IMR-90 (cell line): ENCODE results near the gene PBOV1. TPM values are rescaled to one million over a fixed set of nuclear protein-coding genes. Genes with fewer than 3 reads are reported as not detected.

Source experiments
- ATAC-seq: fragments of 200-7000 bp; cut with Tn5 transposase; 2 replicates; pipeline ENCODE4 v1.9.1; 2020; ENCODE audit warnings: low read depth, mild to moderate bottlenecking, moderate library complexity
- BruUV-seq: library from RNA; stranded (reverse); fragments of 400-500 nt; replicated peaks from 2 replicates; lab custom pipeline; 2021; lab: Mats Ljungman, UMichigan
- CTCF ChIA-PET: fragments of 300-600 bp; formaldehyde crosslinking; extraction: SDS; loops from one replicate; lab custom pipeline; 2021; ENCODE audit warnings: antibody characterized with exemption; lab: Yijun Ruan, JAX
- POLR2A ChIA-PET: fragments of 300-600 bp; sonication (Branson Sonifier 250); formaldehyde crosslinking; loops from one replicate; lab custom pipeline; 2022; ENCODE audit warnings: antibody characterized with exemption; ENCODE audit not compliant: unreplicated experiment; lab: Charles Lee
- DNase-seq: peaks from one replicate; pipeline ENCODE4 v3.0.0; 2013
- H2AFZ ChIP-seq: replicated peaks from 2 replicates; pipeline ENCODE3; 2013; ENCODE audit warnings: low read length, mild to moderate bottlenecking; ENCODE audit not compliant: poor library complexity
- H2AK5ac ChIP-seq: 2 replicates; pipeline ENCODE4 v1.6.1; 2013; ENCODE audit warnings: low read depth, low read length, inconsistent platforms
- H2AK9ac ChIP-seq: replicated peaks from 2 replicates; pipeline ENCODE3; 2013; ENCODE audit warnings: mild to moderate bottlenecking, low read depth, low read length, moderate library complexity; ENCODE audit not compliant: poor library complexity
- H2BK120ac ChIP-seq: 2 replicates; pipeline ENCODE4 v1.6.1; 2013; ENCODE audit warnings: low read depth, low read length, inconsistent platforms
- H2BK15ac ChIP-seq: 3 replicates; pipeline ENCODE4 v1.6.1; 2013; ENCODE audit warnings: low read depth, low read length, inconsistent platforms
- H2BK20ac ChIP-seq: 2 replicates; pipeline ENCODE4 v1.6.1; 2013; ENCODE audit warnings: low read depth, mild to moderate bottlenecking, inconsistent platforms, low read length, moderate library complexity
- H2BK5ac ChIP-seq: 2 replicates; pipeline ENCODE4 v1.6.1; 2013; ENCODE audit warnings: mild to moderate bottlenecking, low read depth, low read length, inconsistent platforms; ENCODE audit not compliant: poor library complexity, severe bottlenecking
- H3K14ac ChIP-seq: replicated peaks from 2 replicates; pipeline ENCODE4 v1.6.1; 2013; ENCODE audit warnings: low read depth, low read length, inconsistent platforms
- H3K18ac ChIP-seq: 2 replicates; pipeline ENCODE4 v1.6.1; 2013; ENCODE audit warnings: low read depth, low read length, control low read depth
- H3K23ac ChIP-seq: 2 replicates; pipeline ENCODE4 v1.6.1; 2013; ENCODE audit warnings: low read depth, low read length, inconsistent platforms
- H3K27ac ChIP-seq: 2 replicates; pipeline ENCODE4 v1.5.1; 2013; ENCODE audit warnings: mild to moderate bottlenecking, control low read depth, low read length; ENCODE audit not compliant: insufficient read depth
- H3K27me3 ChIP-seq: 2 replicates; pipeline ENCODE4 v1.6.1; 2013; ENCODE audit warnings: low read length; ENCODE audit not compliant: control insufficient read depth, insufficient read depth
- H3K36me3 ChIP-seq: 2 replicates; pipeline ENCODE4 v1.6.1; 2013; ENCODE audit warnings: low read length, mixed read lengths; ENCODE audit not compliant: control insufficient read depth, insufficient read depth
- H3K4ac ChIP-seq: 2 replicates; pipeline ENCODE4 v1.6.1; 2013; ENCODE audit warnings: low read depth, low read length, inconsistent platforms
- H3K4me1 ChIP-seq: 2 replicates; pipeline ENCODE4 v1.6.1; 2013; ENCODE audit warnings: low read length, mixed read lengths; ENCODE audit not compliant: control insufficient read depth, insufficient read depth
- H3K4me2 ChIP-seq: 2 replicates; pipeline ENCODE4 v1.6.1; 2013; ENCODE audit warnings: low read depth, mild to moderate bottlenecking, control low read depth, low read length, moderate library complexity
- H3K4me3 ChIP-seq: 2 replicates; pipeline ENCODE4 v1.5.1; 2013; ENCODE audit warnings: low read depth, mild to moderate bottlenecking, control low read depth, low read length, moderate library complexity; ENCODE audit not compliant: insufficient read depth
- H3K56ac ChIP-seq: 2 replicates; pipeline ENCODE4 v1.6.1; 2013; ENCODE audit warnings: low read length, inconsistent platforms; ENCODE audit not compliant: insufficient read depth; ENCODE audit errors: extremely low read depth
- H3K79me1 ChIP-seq, 2 experiments: 2 replicates each; pipeline ENCODE4 v1.6.1; 2013; ENCODE audit warnings: low read length in 2 of 2, inconsistent platforms in 1 of 2, low read depth in 1 of 2
- H3K9ac ChIP-seq: 2 replicates; pipeline ENCODE4 v1.6.1; 2013; ENCODE audit warnings: low read depth, low read length, control low read depth
- H3K9me1 ChIP-seq: 2 replicates; pipeline ENCODE4 v1.6.1; 2013; ENCODE audit warnings: low read length, inconsistent platforms; ENCODE audit not compliant: insufficient read depth
- H3K9me3 ChIP-seq: 2 replicates; pipeline ENCODE4 v1.6.1; 2013; ENCODE audit warnings: low read length; ENCODE audit not compliant: control insufficient read depth, insufficient read depth
- H4K20me1 ChIP-seq: 2 replicates; pipeline ENCODE4 v1.6.1; 2013; ENCODE audit warnings: low read length, inconsistent platforms; ENCODE audit not compliant: insufficient read depth
- H4K5ac ChIP-seq: 2 replicates; pipeline ENCODE4 v1.6.1; 2013; ENCODE audit warnings: mild to moderate bottlenecking, low read depth, low read length, control low read depth
- H4K8ac ChIP-seq, 2 experiments: 2 replicates each; pipeline ENCODE4 v1.6.1; 2013; ENCODE audit warnings: low read depth in 2 of 2, low read length in 2 of 2, control low read depth in 1 of 2, inconsistent platforms in 1 of 2
- H4K91ac ChIP-seq: 2 replicates; pipeline ENCODE4 v1.6.1; 2013; ENCODE audit warnings: low read depth, low read length, inconsistent platforms; ENCODE audit not compliant: insufficient read depth
- CEBPB ChIP-seq: IDR thresholded peaks from 2 replicates; pipeline ENCODE4 v1.6.1; 2012; ENCODE audit warnings: low read depth, low read length, improper control_type of control experiment
- POLR2A ChIP-seq: IDR thresholded peaks from 2 replicates; pipeline ENCODE4 v1.6.1; 2012; ENCODE audit warnings: mild to moderate bottlenecking, low read depth, low read length
- SMC3 ChIP-seq: fragments of 150-350 bp; IDR thresholded peaks from 2 replicates; pipeline ENCODE4 v1.6.1; 2016; ENCODE audit warnings: low read depth, mild to moderate bottlenecking, antibody characterized with exemption, low read length, moderate library complexity
- WGBS, 2 experiments: methylation state at CpG; one replicate each; pipeline versions ENCODE4 v1.1.5 to v1.1.7; 2013; ENCODE audit warnings: missing lambda C conversion rate in 2 of 2; ENCODE audit not compliant: insufficient read length in 1 of 2; ENCODE audit errors: extremely low coverage in 2 of 2; 5-methylcytosine and 5-hydroxymethylcytosine counted together
- dilution Hi-C: fragments of 300-500 bp; cut with HindIII; formaldehyde crosslinking; loops from one replicate; pipeline ENCODE4 v1.14.3; 2018; ENCODE audit warnings: low sequenced_read_pairs; ENCODE audit not compliant: unreplicated experiment
- in situ Hi-C: fragments of 300-500 bp; cut with MboI; formaldehyde crosslinking; loops from 3 replicates; pipeline ENCODE4 v1.14.3; 2019; ENCODE audit warnings: low sequenced_read_pairs, inconsistent platforms, mixed read lengths
- intact Hi-C: fragments of 100-400 bp; cut with micrococcal nuclease; formaldehyde crosslinking; loops from 2 replicates; pipeline ENCODE4 v1.10.0; 2022
- polyA plus RNA-seq, 3 experiments: library from polyadenylated mRNA; depleted of rRNA; stranded (reverse); fragments of >200 nt; gene quantifications; 2 replicates each; pipeline ENCODE4 v1.2.3, GENCODE V29; 2012; ENCODE audit warnings: low replicate concordance in 1 of 3
- total RNA-seq: library from RNA; depleted of rRNA; stranded (reverse); fragments of >200 nt; gene quantifications from 2 replicates; pipeline ENCODE4 v1.2.3, GENCODE V29; 2012
- TF ChIP-seq, protein P1 (sequence below): fragments of 150-350 bp; IDR thresholded peaks from 2 replicates; pipeline ENCODE4 v1.6.1; 2017; ENCODE audit warnings: mild to moderate bottlenecking, antibody characterized with exemption, low read length, low read depth
- TF ChIP-seq, protein P2 (sequence below): conservative IDR thresholded peaks from 2 replicates; pipeline ENCODE4 v1.5.1; 2012; ENCODE audit warnings: mild to moderate bottlenecking, low read depth, low read length, improper control_type of control experiment

PBOV1 gene
- total and polyA plus RNA-seq, 2 of the 4 experiments (the other 2 are of a cell fraction) = not detected

DNA sequence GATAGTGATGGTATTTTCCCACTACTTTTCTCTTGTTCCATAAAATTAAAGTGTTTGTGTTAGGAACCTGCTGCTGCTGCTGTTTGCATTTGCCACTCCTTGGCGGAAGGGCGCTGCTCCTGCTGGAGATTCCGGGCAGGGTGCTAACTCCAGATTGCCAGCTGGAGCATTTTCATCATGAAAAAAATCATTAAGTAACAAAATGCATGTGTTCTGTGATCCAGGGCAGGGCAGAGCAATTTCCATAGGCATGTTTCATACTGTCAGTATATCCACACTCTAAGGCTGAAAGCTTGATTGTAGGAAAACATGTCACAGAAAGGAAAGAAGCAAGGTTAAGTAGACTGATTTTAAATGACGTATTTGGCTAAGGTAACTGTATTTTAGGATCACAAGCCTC is 24.0 kb downstream of the PBOV1 start:
- H3K9me3 ChIP-seq = no peaks in the 10 kb centered on the region
- 20% methylated on average over 1 of the region's 4 CpGs; no CpG with 5 or more reads in 1 of the 2 experiments for whole genome bisulfite sequencing, 2 experiments
- no peak overlapping the region for H3K27ac ChIP-seq
- H4K5ac ChIP-seq = no peak overlapping the region
- H4K8ac ChIP-seq = no peak overlapping the region
- no peaks in the 10 kb centered on the region for H3K79me1 ChIP-seq
- H2AFZ ChIP-seq = no peak overlapping the region
- intact Hi-C loops = no loop called here
- TF ChIP-seq CEBPB (no peak), SMC3 (no peak), POLR2A (no peak)
- TF ChIP-seq, protein P1, sequence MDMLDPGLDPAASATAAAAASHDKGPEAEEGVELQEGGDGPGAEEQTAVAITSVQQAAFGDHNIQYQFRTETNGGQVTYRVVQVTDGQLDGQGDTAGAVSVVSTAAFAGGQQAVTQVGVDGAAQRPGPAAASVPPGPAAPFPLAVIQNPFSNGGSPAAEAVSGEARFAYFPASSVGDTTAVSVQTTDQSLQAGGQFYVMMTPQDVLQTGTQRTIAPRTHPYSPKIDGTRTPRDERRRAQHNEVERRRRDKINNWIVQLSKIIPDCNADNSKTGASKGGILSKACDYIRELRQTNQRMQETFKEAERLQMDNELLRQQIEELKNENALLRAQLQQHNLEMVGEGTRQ = no peak
- TF ChIP-seq, protein P2, sequence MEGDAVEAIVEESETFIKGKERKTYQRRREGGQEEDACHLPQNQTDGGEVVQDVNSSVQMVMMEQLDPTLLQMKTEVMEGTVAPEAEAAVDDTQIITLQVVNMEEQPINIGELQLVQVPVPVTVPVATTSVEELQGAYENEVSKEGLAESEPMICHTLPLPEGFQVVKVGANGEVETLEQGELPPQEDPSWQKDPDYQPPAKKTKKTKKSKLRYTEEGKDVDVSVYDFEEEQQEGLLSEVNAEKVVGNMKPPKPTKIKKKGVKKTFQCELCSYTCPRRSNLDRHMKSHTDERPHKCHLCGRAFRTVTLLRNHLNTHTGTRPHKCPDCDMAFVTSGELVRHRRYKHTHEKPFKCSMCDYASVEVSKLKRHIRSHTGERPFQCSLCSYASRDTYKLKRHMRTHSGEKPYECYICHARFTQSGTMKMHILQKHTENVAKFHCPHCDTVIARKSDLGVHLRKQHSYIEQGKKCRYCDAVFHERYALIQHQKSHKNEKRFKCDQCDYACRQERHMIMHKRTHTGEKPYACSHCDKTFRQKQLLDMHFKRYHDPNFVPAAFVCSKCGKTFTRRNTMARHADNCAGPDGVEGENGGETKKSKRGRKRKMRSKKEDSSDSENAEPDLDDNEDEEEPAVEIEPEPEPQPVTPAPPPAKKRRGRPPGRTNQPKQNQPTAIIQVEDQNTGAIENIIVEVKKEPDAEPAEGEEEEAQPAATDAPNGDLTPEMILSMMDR = no peak
- H2AK5ac ChIP-seq = no peak overlapping the region
- H3K9me1 ChIP-seq = no peaks in the 10 kb centered on the region
- no peak overlapping the region for H2BK15ac ChIP-seq
- CTCF ChIA-PET = no interaction called here
- H3K18ac ChIP-seq = no peak overlapping the region
- H3K27me3 ChIP-seq = peaks cover 7% of the 10 kb centered on the region
- H3K9ac ChIP-seq = no peak overlapping the region
- DNase-seq (no peak), ATAC-seq (no peak)
- in situ Hi-C loops = no loop called here
- H2AK9ac ChIP-seq = no peak overlapping the region
- no peaks in the 10 kb centered on the region for H3K4me1 ChIP-seq
- H3K14ac ChIP-seq = no peak overlapping the region
- POLR2A ChIA-PET = no interaction called here
- no peak overlapping the region for H3K23ac ChIP-seq
- no peak overlapping the region for H2BK120ac ChIP-seq
- no TSS peak for BruUV-seq
- no peak overlapping the region for H2BK20ac ChIP-seq
- no peaks in the 10 kb centered on the region for H3K36me3 ChIP-seq
- no peak overlapping the region for H2BK5ac ChIP-seq
- H4K91ac ChIP-seq = no peak overlapping the region
- no peaks in the 10 kb centered on the region for H4K20me1 ChIP-seq
- H3K56ac ChIP-seq = no peak overlapping the region
- dilution Hi-C loops = no loop called here
- no peak overlapping the region for H3K4me2 ChIP-seq
- H3K4ac ChIP-seq = no peak overlapping the region
- H3K4me3 ChIP-seq = no peak overlapping the region
